ENCODE measurements around the gene GLP2R.

GRCh38 chr17:9878786-9879525 is 53.2 kb downstream of the GLP2R start:
- TF ChIP-seq POLR2A (IDR thresholded peaks at IDR 0.05) (no peak), CTCF (IDR thresholded peaks at IDR 0.05) (no peak)
